Activated CD4-positive, alpha-beta T cell treated with anti-CD3 and anti-CD28 coated beads for 48 hours (primary cell): Measurements from ENCODE around the gene ESD.
"Not testable (repeated sequence)": the region's sequence is repeated elsewhere in the genome, so short reads cannot be mapped to it uniquely, and the experiment has no call there.

ENCODE experiments used
- DNase-seq: peaks from one replicate; pipeline ENCODE4 v3.0.0-alpha.2; 2020

The ESD gene, protein sequence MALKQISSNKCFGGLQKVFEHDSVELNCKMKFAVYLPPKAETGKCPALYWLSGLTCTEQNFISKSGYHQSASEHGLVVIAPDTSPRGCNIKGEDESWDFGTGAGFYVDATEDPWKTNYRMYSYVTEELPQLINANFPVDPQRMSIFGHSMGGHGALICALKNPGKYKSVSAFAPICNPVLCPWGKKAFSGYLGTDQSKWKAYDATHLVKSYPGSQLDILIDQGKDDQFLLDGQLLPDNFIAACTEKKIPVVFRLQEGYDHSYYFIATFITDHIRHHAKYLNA

DNA sequence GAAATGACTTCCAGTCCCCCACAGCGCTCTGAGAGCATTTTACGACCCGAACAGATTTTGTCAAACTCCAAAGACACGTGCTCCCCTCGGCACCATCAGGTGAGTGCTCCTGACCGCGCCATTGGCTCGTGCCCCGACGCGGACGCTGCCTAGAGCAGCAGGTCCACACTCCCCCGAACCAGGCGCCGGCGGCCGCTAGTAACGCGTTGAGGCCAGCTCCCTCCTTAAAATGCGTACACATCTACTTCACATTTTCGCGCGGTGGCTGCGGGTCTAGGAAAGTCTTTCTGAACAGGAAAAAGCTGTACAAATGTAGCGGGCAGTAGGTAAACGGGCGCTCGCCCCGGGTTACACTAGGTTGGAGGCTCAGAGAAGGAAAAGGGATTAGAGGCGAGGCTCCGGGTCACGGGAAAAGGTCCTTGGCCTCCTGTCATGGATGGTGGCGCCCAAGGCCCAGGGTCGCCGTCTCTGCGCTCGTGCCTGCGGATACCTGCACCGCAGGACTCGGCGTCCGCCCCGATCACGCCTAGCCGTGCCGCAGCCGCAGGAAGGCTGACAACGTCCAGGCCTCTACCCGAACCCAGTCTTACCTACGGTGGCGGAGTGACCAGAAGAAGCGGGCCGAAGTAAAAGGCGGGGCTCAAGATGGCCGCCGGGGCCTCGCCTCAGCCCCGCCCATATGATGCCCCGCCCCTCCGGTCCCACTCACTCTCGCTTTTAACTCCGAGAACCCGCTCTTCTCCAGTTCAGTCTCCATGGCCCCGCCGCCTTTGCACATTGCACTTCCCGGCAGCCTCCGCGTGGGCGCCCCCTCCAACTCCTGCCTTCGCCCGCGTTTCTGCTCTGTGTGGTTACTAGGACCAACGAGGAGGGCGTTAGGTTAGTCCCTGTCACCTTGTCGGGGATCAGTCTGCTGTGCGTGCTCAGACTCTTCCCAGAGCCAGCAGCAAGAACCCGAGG, at the start of gene ESD:
TSS of gene ESD (minus strand) at position 647 of the 960 bp plus-strand sequence. CDS start 5,748 bp downstream, outside the sequence.
- peak; percentile 97 for DNase-seq

DNA sequence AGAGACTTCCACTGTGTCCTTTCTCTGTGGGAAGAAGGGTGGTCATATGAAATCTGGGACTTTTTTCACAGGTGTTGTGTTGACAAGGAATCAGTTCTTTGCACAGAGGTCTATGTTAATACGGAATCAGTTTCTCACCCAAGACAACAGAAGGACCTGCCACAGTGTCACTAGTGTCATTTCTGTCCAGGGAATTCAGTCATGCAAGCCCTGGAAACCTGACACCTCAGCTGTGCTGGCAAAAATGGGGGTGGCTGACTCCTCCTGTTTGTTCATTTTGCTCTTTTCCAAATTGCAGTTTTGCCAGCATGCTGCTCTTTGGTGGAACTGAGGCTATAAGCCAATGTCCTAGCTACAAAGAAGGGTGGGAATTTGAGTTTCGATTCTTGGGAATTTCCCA, 49.8 kb upstream of the ESD start:
- DNase-seq = no peak

DNA sequence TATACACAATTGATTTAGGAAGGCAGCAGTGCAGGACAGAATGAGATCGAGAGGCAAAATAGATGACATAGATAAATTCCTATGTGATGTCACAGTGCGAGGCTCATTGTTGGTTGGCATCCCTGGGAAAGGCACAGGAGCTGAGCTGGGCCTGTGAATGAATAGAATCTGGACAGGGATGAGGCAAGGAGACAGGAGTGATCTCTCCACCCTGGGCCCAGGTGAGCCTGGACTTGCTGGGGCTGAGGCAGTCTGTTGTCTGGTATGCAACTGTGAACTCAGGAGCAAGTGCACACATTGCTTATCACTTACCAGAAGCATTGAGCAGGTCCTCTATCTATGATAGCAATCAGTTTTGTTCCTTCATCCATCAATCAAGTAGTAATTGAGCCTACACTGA, 48.2 kb upstream of the ESD start:
- no peak for DNase-seq

DNA sequence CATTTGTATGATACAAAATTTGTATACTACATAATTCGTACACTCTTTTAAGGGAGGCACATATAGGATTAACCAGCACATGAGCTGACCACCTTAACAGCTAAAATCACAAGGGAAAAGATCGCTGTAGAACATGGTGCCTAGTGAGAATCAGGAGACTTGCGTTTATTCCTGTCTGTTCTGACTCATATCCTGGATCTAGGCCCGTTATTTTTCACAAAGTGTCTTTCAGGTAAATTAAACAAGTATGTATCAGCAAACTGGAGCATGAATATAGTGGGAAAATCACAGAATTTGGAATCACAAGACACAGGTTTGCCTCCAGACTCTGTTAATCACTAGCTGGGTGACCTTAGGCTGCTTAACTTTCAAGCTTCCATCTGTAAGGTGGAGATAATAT, 47.5 kb upstream of the ESD start:
- no peak for DNase-seq

DNA sequence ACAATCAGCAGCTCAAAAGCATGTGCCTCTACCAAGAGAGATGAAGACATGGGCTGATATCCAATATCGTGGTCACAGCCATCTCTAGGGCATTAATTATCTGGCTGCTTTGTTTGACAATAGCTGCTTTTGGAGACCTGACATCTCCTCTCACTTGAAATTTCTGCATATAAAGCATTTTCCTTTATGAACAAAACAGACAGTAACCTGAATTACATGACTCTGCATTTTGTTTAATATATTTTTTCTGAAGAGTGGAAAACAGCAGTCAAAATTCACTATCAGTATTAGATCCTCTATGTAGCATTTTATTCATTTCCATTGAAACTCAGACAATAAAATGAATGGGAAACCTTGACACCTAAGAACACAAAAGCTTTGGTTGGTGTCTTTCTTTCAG, 42.4 kb upstream of the ESD start:
- DNase-seq = no peak

DNA sequence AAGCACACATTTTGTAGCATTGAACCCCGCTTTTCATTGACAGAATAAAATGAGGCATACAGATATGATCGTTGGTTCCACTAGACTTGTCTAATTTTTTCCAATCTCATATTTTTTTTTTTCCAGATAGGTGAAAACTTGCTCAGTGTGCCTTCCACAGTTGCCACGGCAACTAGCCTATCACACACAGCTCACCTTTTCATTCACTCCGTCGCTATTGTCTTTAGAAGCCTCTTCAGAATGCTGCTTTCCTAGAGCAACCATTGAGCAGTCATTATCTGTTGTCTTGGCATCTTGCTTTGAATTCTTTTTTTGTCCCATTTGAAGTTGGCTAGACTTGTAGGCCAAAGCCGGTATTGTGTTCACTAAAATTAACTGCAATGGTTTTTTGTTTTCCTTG, 37.7 kb upstream of the ESD start:
- DNase-seq = no peak

DNA sequence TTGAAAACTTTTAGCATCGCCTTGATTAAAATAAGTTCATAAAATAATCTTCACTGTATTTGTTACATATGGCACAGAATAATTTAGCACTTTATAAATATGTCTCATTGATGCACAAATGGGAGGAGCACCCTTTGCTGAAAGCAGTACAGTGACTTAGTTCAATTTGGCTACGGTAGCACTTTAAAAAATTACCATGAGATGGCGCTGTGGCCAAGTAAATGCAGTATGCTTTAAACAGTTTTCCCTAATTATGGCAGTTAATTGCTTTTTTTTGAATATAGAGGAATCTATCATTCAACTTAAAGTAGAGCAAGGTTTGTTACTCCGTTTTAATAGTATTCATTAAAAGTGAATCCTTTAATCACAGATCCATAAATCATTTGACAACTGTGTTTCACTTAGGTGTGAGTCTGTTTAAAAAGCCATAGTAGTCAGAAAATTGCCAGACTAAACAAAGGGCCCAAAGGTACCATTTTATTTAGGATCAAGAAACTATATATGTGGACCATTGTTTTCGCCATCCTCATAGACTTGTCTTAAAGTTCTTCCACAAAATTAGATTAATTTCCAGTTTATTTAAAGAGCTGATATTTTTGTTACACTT, 34.7 kb upstream of the ESD start:
- peak; percentile 50 for DNase-seq

DNA sequence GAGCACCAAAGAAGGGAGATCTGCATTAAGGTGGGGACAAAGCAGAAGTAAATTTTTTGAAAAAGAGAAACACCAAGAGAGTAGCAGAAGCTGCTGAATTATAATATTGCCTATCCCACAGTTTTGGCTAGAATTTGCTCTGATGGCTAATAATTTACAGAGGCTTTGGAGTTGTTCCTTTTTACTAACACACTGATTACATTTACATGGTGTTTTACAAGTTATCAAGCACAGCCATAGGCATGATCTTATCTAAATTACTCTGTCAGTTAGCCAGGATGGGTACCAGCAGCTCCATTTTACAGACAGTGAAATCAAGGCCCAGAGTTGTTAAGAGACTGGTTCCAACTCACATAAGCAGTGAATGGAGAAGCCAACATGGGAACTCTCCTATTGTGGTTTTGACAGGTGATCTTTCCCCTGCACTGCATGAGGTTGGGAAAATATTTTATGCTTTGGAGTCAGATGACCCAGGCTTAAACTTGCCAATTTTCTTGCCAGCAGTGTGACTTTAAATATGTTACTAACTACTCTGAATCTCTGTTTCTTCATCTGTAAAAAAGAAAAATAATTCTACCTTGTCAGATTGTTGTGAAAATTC, 33.5 kb upstream of the ESD start:
- no peak for DNase-seq

DNA sequence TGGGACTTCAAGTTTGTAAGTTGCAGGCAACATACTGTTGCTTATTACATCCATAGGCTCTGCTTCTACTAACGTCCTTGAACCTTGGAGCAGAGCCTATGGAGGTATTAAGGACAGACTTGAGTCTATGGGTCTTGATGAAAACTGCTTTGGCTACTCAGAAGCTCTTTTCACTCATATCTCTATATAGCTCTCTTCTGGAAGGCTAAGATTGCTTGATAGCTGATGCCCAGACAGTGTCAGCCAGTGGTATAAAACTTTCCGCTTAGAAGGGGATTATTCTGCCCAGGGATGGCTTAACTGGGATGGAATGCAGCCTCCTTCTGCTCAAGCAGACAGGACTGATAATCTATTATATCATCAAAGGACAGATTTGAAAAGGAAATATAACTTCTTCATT, 25.6 kb upstream of the ESD start:
- DNase-seq = no peak

DNA sequence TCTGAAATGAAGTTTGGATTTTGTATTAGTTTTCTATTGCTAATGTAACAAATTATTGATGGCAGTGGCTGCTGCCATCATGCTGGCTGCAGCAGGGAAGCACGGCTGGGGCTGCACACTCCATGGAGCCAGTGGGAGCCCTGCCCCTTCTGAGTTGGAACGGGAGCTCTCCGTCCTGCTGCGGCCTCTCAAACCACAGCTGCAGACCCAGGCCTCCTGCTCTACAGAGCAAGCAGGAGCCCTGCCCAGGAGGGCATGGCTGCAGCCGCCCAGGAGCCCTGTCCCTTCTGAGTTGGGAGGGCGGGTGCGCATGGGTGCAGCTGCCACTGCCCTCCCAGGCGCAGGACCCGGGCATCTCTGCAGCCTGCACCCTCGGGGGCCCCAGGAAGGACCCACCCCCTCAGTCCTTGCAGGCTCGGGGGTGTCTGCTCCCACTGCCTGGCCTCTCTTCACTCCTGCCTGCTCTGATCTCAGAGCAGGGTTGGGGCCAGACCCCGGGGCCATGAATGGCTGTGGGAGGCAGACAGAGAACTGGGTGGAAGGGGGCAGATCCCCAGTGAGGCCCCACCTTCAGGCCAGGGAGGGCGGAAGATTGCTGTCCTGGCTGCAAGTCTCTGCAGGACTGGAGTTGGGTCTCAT, 21.0 kb upstream of the ESD start:
- no peak for DNase-seq

DNA sequence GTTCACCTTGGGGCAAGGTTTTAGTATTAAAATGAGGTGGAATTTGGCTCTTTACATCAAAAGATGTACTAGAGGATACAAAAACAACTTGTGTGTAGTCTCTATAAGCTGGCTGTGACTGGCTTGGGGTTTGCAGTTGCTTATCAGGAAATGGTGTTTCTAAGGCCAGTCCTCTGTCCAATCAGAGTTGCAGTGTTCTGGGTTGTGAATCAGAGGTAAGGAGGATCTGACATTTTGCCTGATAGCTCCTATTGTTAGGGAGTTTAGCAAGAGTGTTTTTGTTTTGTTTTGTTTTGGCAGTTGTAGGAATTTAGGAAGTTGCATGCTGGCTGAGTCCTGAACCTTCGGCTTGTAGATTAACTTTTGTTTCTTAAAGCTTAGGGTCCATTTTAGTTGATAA, 20.1 kb upstream of the ESD start:
- DNase-seq = no peak

DNA sequence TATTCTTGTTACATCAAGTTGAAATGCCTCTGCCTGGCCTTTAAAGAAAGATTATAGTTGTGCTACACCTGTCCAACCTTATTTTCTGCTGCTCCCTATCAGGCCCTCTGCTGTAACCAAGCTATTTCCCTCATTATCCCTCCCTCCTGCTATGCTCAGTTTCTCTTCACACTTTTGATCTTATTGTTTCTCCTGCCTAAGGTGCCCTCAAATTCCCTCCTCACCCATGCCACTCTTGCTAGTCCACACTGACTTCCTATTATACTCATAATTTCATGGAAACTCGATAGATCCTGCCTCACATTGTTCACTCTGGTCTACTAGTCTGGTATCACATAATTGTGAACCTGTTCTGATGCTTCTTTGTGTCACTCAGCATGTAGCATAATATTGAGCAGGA, 19.4 kb upstream of the ESD start:
- no peak for DNase-seq

DNA sequence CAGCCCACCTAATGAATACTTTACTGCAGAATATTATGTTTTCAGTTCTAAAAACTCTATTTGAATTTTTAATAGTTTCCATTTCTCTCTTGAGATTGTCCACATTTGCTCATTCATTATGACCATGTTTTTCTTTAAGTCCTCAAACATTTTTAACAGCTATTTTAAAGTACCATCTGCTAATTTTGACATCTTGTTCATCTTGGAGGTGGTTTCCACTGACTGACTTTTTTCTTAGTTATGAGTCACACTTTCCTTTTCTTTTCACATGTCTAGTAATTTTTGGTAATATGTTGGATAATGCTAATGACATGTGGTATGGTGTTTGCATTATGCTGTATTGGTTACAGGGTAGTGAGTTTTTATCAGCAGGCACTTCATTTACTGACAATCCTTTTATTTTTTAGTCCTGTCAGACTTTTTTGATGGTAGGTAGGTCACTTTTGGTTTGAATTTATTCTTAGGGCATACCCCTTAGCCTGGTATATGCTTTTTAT, 15.4 kb upstream of the ESD start:
- no peak for DNase-seq

DNA sequence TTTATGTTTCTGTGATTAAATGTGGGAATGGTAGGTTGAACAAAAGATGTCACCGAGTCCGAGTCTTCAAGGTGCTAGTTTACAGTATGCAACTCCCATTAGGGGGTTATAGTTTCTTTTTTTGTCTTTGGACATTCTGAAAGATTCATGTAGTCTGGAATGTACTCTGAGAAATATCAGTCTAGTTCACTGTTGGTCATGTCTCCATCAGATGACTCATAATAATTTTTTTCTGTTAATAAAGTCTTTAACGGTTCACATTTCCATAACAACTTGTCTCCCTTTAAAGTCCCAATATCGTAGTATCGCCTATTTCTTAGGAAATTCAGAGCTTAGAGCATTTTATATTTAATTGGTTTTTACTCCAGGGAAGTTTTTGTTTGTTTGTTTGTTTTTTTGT, 13.5 kb upstream of the ESD start:
- no peak for DNase-seq

DNA sequence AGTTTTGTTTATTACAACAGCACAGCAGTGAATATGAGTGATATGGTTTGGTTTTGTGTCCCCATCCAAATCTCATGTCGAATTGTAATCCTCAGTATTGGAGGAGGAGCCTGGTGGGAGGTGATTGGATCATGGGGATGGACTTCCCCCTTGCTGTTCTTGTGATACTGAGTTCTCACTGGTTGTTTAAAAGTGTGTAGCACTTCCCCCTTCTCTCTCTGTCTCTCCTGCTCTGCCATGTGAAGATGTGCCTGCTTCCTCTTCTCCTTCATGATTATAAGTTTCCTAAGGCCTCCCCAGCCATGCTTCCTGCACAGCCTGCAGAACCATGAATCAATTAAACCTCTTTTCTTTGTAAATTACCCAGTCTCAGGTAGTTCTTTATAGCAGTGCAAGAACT, 8.0 kb upstream of the ESD start:
- not testable (repeated sequence) for DNase-seq

DNA sequence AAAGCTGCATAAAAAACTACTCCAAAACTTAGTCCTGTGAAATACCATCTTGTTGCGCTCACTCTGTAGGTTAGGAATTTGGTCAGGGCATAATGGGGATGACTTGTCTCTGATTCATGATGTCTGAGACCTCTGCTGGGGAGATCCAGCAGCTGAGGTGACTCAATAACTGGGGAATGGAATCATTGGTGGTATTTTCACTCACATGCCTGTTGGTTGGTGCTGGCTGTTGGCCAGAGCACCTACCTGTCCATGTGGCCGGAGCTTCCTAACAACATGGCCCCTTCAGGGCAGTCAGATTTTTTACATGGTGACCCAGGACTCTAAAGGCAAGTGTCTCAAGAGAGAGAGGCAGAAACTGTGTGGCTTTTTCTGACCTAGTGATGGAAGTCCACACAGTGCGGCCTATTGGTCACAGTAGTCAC, 7.4 kb upstream of the ESD start:
- DNase-seq = no peak

DNA sequence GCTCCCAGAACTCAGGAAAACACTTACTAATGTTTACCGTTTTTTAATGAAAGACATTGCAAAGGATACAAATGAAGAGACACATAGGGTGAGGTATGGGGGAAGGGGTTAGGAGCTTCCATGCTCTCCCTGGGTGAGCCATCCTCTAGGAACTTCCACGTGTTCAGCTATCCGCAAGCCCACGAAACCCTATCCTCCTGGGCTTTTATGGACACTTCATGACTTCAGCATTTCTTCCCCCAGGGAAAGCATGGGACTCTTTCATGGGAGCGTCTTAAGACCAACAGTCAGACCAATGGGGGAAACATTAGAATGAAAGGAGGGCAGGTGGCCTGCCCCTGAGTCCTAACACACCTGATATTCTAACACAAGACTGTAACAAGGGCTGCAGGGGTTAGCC, 6.6 kb upstream of the ESD start:
- no peak for DNase-seq

DNA sequence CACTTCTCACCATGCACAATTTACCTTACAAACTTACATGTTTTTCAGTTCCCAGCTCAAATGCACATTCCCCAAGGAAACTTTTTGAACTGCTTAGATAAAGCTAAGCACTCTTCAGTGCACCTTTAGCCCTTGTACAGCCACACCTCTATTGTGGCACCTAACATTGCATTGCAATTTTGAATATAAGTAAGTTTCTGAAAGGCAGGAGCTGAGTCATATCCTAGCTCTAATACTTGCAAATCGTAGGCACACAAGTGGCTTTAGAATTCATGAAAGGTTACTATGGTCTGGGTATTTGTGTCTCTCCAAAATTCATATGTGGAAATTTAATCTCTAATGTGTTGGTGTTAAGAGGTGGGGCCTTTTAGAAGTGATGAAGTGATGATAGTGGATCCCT, 4.9 kb upstream of the ESD start:
- DNase-seq = no peak

DNA sequence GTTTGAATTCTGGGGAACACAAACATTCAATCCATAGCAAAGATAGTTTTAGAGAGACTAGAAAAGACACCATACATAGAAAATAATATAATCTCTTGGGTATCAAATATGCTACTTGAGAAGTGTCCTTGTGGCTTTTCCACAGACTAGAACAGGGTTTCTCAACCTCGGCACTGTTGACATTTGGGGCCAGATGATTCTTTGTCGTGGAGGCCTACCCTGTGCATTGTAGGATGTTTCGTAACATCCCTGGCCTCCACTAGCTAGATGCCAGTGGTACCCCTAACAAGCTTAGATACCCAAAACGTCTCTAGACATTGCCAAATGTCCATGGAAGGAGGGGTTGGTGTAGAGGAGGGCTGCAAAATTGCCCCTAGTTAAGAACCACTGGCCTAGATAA, 2.2 kb upstream of the ESD start:
- no peak for DNase-seq

DNA sequence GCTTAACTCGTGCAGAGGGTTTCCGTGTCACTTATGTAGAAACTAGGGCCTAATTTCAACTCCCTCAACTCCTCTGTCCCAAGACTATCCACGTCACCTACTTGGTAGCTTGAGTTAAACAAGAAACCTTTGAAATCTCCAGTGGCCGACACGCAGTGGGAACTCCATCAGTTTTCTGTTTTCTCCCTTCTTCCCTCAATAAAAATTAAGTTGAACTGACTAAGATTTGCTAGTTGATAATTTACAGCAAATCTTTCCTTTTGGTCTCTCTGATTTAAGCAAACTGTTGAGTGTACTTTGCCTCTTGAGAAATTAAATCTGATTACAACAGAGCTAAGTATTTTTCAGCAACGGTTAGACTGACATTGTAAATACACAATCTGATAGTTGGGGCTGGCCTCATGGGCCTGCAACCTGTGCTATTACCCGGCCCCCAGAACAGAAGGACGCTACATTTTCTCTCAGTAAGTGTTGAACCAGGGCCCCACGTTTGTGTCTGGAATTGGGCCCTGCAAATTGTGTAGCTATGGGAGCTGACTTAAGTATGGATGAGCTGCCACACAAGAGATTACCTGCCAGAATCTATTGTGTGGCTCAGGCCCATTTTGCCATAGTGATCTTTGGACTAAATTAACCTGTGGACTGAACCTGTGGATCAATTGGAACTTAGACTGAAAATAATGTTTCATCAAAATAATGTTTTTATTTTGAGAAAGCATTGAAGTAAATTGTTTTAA, 708 bp upstream of the ESD start:
- DNase-seq = no peak

DNA sequence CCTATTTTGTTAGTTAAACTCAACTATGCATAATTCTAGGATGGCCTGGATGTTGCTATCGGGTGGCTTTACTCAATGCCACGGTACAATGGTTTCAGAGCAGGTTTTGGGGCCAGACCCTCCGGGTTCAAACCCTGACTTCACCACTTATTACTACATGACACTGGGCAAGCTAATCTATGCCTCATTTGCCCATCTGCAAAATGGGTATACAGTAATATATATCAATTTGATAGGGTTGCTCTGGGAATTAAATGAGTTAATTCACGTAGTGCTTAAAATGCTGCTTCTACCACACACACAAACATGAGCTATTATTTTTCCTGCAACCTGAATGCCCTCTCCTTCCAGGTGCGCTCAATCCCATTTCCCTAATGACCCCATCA, 839 bp downstream of the ESD start:
- DNase-seq = no peak

DNA sequence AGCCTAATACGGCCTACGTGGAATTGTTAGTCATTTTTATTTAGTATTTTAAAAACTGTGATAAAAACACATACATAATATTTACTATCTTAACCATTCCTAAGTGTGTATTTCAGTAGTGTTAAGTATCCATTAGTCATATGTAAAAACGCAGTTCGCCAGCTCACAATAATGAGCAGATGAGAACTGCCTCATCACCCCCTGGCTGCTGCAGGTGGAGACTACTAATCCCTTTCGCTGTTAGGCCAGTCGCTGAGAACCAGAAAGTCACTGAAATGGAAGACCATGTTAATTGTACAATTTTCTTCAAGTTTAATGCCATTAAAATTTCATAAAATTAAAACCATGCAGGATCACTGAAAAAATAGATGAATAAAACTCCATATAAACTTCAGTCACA, 1.6 kb downstream of the ESD start:
- peak; percentile 15 for DNase-seq
